WERI-Rb-1 (cell line): ENCODE results near the gene CANT1.
"Not testable (repeated sequence)": the region's sequence is repeated elsewhere in the genome, so short reads cannot be mapped to it uniquely, and the experiment has no call there.

ENCODE experiments used
- DNase-seq: peaks from one replicate; pipeline ENCODE4 v3.0.0-alpha.2; 2020
- H3K27ac ChIP-seq: fragments of 250-450 bp; sonication (Bioruptor Pico); 2 replicates; pipeline ENCODE4 v1.5.1; 2020; ENCODE audit warnings: mild to moderate bottlenecking, moderate library complexity
- H3K27me3 ChIP-seq: fragments of 250-450 bp; sonication (Bioruptor Pico); 2 replicates; pipeline ENCODE4 v1.5.1; 2021; ENCODE audit warnings: mild to moderate bottlenecking, low read depth, moderate library complexity; ENCODE audit not compliant: insufficient read depth, severe bottlenecking
- H3K36me3 ChIP-seq: fragments of 250-450 bp; sonication (Bioruptor Pico); 2 replicates; pipeline ENCODE4 v1.5.1; 2020; ENCODE audit warnings: mild to moderate bottlenecking, moderate library complexity
- H3K4me3 ChIP-seq: 2 replicates; pipeline ENCODE4 v1.5.1; 2011; ENCODE audit warnings: low read depth, mild to moderate bottlenecking, control low read depth, low read length
- H3K9me3 ChIP-seq: fragments of 250-450 bp; sonication (Bioruptor Pico); 2 replicates; pipeline ENCODE4 v1.5.1; 2021; ENCODE audit warnings: mild to moderate bottlenecking, moderate library complexity; ENCODE audit not compliant: severe bottlenecking
- CTCF ChIP-seq: IDR thresholded peaks from 2 replicates; pipeline ENCODE4 v1.5.1; 2011; ENCODE audit warnings: low read depth, mild to moderate bottlenecking, control low read depth, inconsistent platforms, low read length

The CANT1 gene

GRCh38 chr17:79031996-79032875, 22.7 kb upstream of the CANT1 start:
- no peak overlapping the region for H3K27ac ChIP-seq
- DNase-seq = no peak

GRCh38 chr17:79030636-79031035, 21.1 kb upstream of the CANT1 start:
- not testable (repeated sequence) for H3K9me3 ChIP-seq, H3K27ac ChIP-seq, H3K27me3 ChIP-seq, H3K4me3 ChIP-seq, H3K36me3 ChIP-seq, DNase-seq

More at GRCh38 chr17:79031996-79032875, 22.7 kb upstream of the CANT1 start:
- H3K9me3 ChIP-seq = no peaks in the 10 kb centered on the region
- no peak for TF ChIP-seq CTCF
- no peaks in the 10 kb centered on the region for H3K36me3 ChIP-seq
- no peak overlapping the region for H3K4me3 ChIP-seq
- H3K27me3 ChIP-seq = no peaks in the 10 kb centered on the region

GRCh38 chr17:79029327-79030009, 19.9 kb upstream of the CANT1 start:
- Histone ChIP-seq H3K27ac (no peak overlapping the region), H3K36me3 (no peaks in the 10 kb centered on the region), H3K27me3 (peaks cover 3% of the 10 kb centered on the region), H3K4me3 (no peak overlapping the region), H3K9me3 (no peaks in the 10 kb centered on the region)
- 0 out of 2 replicates have a peak, but pooled peaks have one; percentile 1 for TF ChIP-seq CTCF
- DNase-seq = no peak

GRCh38 chr17:79028496-79029326, 19.1 kb upstream of the CANT1 start:
- H3K27ac ChIP-seq = no peak overlapping the region
- H3K4me3 ChIP-seq = no peak overlapping the region
- DNase-seq = no peak

GRCh38 chr17:79027925-79028491, 18.4 kb upstream of the CANT1 start:
- no peak overlapping the region for H3K27ac ChIP-seq
- H3K36me3 ChIP-seq = no peaks in the 10 kb centered on the region
- H3K9me3 ChIP-seq = no peaks in the 10 kb centered on the region
- no peak for TF ChIP-seq CTCF
- DNase-seq = no peak
- H3K4me3 ChIP-seq = no peak overlapping the region
- H3K27me3 ChIP-seq = peaks cover 3% of the 10 kb centered on the region

More at GRCh38 chr17:79028496-79029326, 19.1 kb upstream of the CANT1 start:
- Histone ChIP-seq H3K9me3 (no peaks in the 10 kb centered on the region), H3K27me3 (peaks cover 3% of the 10 kb centered on the region), H3K36me3 (no peaks in the 10 kb centered on the region)
- peak; percentile 49 for TF ChIP-seq CTCF
